HG02588 (cell line): Measurements from ENCODE around the gene TOMT.

ENCODE experiments used
- ATAC-seq: cut with Tn5 transposase; IDR thresholded peaks from one replicate; pipeline ENCODE4 v1.9.1; 2021; ENCODE audit warnings: mild to moderate bottlenecking, moderate library complexity; ENCODE audit not compliant: unreplicated experiment

TOMT gene

DNA sequence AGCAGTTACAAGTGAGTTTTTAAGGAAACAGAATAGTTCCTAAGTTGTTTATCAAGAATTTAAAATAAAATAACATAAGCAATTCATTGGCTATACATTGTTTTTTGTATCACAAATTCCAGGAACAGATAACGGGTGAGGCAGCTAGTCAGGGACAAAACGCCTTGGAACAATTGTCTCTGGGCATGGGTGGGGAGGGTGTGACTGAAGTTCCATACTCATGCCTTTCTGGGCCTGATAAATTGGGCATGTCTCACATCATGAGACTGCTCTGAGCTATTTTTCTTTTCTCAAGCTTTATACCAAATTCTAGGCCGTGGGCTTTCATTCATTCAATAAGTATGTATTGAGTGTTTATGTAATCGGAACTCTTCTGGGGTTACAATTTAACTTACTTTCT, 51.4 kb downstream of the TOMT start:
- no peak for ATAC-seq
